AG10803 (cell line): ENCODE results near the gene PAPPA.
A peak's percentile ranks its signal among the peaks of the same experiment; 100 is the strongest.

ENCODE experiments used
- DNase-seq: peaks from one replicate; pipeline ENCODE4 v3.0.0; 2010; ENCODE audit warnings: low read depth
- H3K4me3 ChIP-seq: 2 replicates; pipeline ENCODE4 v1.5.1; 2011; ENCODE audit warnings: mild to moderate bottlenecking, low read length, control low read depth
- CTCF ChIP-seq: conservative IDR thresholded peaks from 2 replicates; pipeline ENCODE4 v1.5.1; 2011; ENCODE audit warnings: mild to moderate bottlenecking, low read length, control low read depth, inconsistent platforms

The PAPPA gene

GRCh38 chr9:116238225-116238624 lies 84.6 kb downstream of the PAPPA start:
- H3K4me3 ChIP-seq, result no peak overlapping the region
- DNase-seq, result peak; percentile 88
- no peak for TF ChIP-seq CTCF

- TF ChIP-seq CTCF, result no peak
- H3K4me3 ChIP-seq, result no peak overlapping the region
- DNase-seq, result no peak
Observed at GRCh38 chr9:116238776-116239340, 85.3 kb downstream of the PAPPA start.

- no peak for TF ChIP-seq CTCF
- DNase-seq, result no peak
- no peak overlapping the region for H3K4me3 ChIP-seq
Observed at GRCh38 chr9:116243708-116244107, 90.1 kb downstream of the PAPPA start.

GRCh38 chr9:116247284-116247683 lies 93.7 kb downstream of the PAPPA start:
- H3K4me3 ChIP-seq, result no peak overlapping the region
- no peak for TF ChIP-seq CTCF
- DNase-seq, result no peak

GRCh38 chr9:116247791-116248374 lies 94.3 kb downstream of the PAPPA start:
- H3K4me3 ChIP-seq, result no peak overlapping the region
- DNase-seq, result no peak
- no peak for TF ChIP-seq CTCF

GRCh38 chr9:116250891-116251290 lies 97.3 kb downstream of the PAPPA start:
- peak; percentile 75 for DNase-seq
- no peak for TF ChIP-seq CTCF
- H3K4me3 ChIP-seq, result no peak overlapping the region

- no peak for DNase-seq
- no peak for TF ChIP-seq CTCF
Observed at GRCh38 chr9:116251366-116251765, 97.8 kb downstream of the PAPPA start.

More at GRCh38 chr9:116251366-116251765, 97.8 kb downstream of the PAPPA start:
- H3K4me3 ChIP-seq, result no peak overlapping the region
